CD4-positive, alpha-beta T cell treated with Interleukin-6 for 4 hours (primary cell): ENCODE measurements around the gene PLXNB1.

Experiments
- DNase-seq: peaks from one replicate; pipeline ENCODE4 v3.0.0-alpha.2; 2020; ENCODE audit warnings: mixed read lengths

PLXNB1 gene

DNA sequence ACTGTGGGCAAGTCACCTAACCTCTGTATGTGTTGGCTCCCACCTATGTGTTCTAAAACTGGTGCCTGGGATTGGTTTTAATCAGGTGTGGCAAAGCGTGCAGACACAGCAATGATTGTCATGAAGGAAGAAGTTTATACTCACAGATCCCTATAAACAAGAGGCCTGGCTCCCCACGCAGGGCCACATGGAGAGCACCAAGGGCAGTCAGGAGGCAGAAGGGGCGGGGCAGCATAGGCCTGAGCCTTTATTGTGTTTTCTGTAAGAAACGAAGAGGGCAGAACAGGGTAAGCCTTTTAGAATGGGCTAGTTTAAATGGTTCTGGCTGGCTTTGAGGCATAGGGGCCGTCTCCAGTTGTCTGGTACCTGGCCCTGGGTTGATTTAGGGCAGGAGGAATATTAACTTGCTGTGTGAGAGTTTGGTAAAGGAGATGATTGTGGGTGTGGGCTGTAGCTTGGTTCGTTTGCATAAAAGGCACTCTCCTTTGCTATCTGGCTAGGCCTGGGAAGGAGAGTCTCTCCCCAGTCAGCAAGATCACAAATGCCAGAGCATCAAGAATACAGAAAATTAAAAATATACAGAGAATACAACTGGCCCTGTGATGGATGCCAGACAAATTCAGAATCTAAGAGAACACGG, 60.1 kb downstream of the PLXNB1 start:
- DNase-seq, result no peak

DNA sequence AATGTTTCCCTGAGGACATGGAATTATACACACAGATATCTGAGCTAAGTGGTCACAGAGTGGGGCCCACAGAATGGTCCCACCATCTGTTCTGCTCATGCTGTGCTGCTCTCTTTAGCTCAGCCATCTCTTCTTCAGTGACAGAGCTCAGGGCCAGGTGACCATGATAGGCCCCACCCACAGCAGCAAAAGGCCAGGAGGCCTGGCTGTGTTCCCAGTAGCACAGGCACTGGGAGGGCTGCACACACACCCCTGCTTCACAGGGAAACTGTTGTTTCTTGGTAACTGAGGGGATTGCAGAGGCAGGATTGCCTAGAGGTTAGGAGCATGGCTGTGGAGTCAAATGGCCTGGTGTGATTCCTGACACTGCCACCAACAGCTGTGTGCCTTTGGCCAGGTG, 62.7 kb downstream of the PLXNB1 start:
- no peak for DNase-seq

DNA sequence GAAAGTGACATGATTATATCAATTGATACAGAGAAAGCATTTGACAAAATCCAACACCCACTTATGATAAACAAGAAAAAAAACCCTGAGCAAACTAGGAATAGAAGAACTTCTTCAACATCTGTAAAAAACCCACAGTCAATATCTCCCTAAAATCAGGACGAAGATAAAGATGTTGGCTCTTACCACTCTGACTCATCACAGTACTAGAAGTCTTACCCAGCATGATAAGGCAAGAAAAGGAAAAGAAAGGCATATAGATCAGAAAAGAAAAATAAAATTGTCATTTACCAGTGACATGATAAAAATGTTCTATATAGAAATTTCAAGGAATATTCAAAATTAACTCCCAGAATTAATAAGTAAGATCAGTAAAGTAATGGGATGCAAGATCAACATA, 65.0 kb downstream of the PLXNB1 start:
- DNase-seq, result no peak

DNA sequence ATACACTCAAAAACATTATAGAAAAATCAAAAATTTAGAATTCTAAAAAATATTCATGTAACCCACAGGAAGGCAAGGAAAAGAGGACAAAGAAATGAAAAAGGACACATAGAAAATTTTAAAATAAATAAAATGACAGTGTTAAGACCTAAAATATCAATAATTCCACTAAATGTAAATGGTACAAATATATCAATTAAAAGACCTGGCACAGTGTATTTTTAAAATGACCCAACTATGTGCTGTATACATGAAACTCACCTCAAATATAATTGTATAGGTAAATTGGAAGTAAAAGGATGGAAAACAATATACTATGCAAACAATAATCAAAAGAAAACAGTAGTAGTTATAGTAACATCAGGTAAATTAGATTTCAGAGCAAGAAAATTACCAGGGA, 68.0 kb downstream of the PLXNB1 start:
- DNase-seq, result no peak

DNA sequence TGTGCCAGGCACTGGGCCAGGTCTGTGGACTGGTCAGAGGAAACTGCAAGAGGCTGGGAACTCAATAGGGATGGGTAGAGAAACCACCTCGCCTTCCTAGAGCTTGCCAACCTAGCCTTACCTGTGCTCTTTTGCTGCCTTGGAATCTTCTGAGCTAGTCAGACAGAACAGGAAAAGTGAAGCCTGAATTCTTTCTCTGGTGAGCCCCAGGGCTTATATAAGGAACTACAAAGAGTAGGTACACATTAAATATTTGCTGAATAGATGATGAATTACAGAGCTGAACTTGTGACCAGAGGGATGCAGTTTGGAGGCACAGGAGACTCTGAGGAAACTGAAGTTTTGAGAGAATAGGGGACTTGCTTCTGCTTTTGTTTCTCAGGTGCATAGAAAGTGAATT, 73.5 kb downstream of the PLXNB1 start:
- no peak for DNase-seq

DNA sequence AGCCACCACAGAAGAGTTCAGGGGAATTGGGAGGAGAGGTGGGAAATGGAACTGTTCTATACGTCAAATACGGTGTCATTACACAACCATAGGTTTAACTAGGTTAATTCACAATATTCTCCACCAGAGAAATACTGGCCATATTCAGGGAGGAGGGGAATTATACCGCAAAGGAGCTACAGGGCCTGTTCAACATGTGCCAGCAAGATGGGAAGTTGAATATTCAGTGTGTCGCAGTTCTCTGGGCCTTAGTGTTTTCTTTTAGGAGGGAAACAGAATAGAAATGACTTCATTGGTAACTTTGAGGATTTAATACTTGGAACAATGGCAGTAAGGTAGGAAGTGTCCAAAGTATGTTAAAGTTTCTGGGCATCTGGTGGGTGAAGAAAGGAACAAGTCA, 75.9 kb downstream of the PLXNB1 start:
- DNase-seq, result no peak
